Coronary artery (tissue), 2 donors: ENCODE results near the gene FHIT.

Experiments used
- DNase-seq: peaks from one replicate; pipeline ENCODE4 v3.0.0-alpha.2; 2017; ENCODE audit warnings: low spot score
- H3K27ac ChIP-seq, 2 donors: fragments of 200-600 bp; sonication (generic); one replicate each; pipeline ENCODE4 v1.5.1; 2016 to 2019
- H3K4me3 ChIP-seq: fragments of 200-600 bp; sonication (generic); 2 replicates; pipeline ENCODE4 v1.5.1; 2016; ENCODE audit warnings: mild to moderate bottlenecking, moderate library complexity
- CTCF ChIP-seq: fragments of 200-600 bp; sonication (generic); IDR thresholded peaks from one replicate; pipeline ENCODE4 v1.5.1; 2019; ENCODE audit warnings: antibody characterized with exemption

FHIT gene

DNA sequence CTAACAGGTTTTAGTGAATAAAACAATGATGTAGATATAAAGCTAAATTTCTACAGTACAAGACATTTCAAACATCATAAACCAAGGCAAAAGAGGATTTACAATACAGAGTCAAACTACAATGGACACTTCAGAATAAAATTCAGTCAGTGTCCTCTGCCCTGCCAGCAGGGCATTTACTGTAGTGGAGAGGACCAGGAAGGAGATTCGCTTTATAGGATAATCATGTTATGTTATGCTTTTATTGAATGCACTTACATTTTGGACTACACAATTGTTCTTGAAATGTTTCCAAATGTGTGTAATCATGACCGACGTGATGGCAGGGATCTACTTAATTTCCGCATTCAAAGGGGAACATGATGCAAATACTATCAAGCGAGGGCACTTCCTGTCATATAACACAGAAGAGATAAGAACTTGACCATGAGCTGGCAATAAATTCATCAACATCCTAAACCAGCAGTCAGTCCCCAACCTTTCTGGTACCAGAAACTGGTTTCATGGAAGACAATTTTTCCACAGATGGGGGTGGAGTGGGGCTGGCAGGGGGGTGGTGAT, 925.6 kb downstream of the FHIT start:
- no peak overlapping the region for H3K27ac ChIP-seq
- no peak for DNase-seq
- no peak overlapping the region for H3K4me3 ChIP-seq
- no peak for TF ChIP-seq CTCF

DNA sequence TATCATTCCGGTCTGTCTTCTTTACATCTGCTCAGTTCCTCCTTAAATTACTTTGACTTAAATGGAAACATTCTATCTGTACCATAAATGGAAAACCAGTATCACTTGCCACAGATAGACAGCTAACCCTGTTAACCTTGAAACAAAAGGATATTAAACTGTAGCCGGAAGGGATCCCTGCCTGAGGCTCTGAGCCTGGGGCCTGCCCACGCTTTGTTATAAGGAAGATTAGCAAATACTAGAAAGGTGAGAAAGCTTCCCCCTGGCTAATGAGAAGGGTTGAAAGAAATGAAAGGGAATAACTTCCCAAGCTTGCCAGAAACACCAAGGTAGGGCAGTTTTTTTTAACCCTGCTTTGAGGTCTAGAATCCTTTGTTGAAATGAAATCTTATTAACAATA, 927.6 kb downstream of the FHIT start:
- TF ChIP-seq CTCF: no peak
- Histone ChIP-seq H3K27ac (no peak overlapping the region), H3K4me3 (no peak overlapping the region)
- no peak for DNase-seq

DNA sequence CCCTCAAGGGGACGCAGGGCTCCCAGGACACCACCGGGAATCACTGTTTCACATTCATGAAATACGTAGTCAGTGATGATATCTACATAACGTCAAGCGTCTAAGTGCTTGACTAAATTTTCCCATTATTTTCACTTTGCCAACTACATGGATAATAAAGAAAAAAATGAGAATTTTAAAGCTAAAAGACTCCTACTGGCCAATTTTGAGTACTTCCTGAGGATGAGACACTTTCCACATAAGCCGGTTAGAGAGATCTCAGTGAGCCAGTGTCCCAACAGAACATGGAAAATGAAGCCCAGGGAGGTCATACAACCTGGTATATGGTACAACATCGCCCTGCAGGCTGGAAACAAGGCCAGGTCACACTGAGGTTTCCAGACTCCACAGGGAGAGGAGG, 928.1 kb downstream of the FHIT start:
- Histone ChIP-seq H3K27ac (no peak overlapping the region), H3K4me3 (no peak overlapping the region)
- TF ChIP-seq CTCF: no peak
- DNase-seq: no peak

GRCh38 chr3:60322298-60322856, 928.9 kb downstream of the FHIT start:
- no peak overlapping the region for H3K27ac ChIP-seq
- no peak for DNase-seq
- no peak for TF ChIP-seq CTCF
- H3K4me3 ChIP-seq: no peak overlapping the region

- Histone ChIP-seq H3K4me3 (no peak overlapping the region), H3K27ac (no peak overlapping the region)
These were observed 931.9 kb downstream of the FHIT start for GRCh38 chr3:60319179-60319858.

GRCh38 chr3:60316121-60316797, 935.0 kb downstream of the FHIT start:
- TF ChIP-seq CTCF: no peak
- no peak for DNase-seq
- Histone ChIP-seq H3K27ac (no peak overlapping the region), H3K4me3 (no peak overlapping the region)

More at GRCh38 chr3:60319179-60319858, 931.9 kb downstream of the FHIT start:
- no peak for TF ChIP-seq CTCF
- DNase-seq: no peak
